ENCODE measurements around the gene SRM. TPM values are rescaled to one million over a fixed set of nuclear protein-coding genes. Genes with fewer than 3 reads are reported as not detected.
A peak's percentile ranks its signal among the peaks of the same experiment; 100 is the strongest.
"Not testable (repeated sequence)": the region's sequence is repeated elsewhere in the genome, so short reads cannot be mapped to it uniquely, and the experiment has no call there.

SRM gene
- total RNA-seq, 1 donor from 2014 or later = 8.7 TPM

GRCh38 chr1:11019358-11019757 lies 40.5 kb downstream of the SRM start:
- not testable (repeated sequence) for DNase-seq (ENCODE audit: low read depth in 2 of 2)

GRCh38 chr1:11013160-11013531 lies 46.7 kb downstream of the SRM start:
- no peak for DNase-seq (ENCODE audit: low read depth in 2 of 2)

GRCh38 chr1:11012260-11013159 lies 47.3 kb downstream of the SRM start, which contains the start of gene TARDBP:
TSS of gene TARDBP (plus strand) at chr1:11012654. CDS start at chr1:11013728, 1,074 bp downstream.
- peak; percentile 90 to 94 for DNase-seq (ENCODE audit: low read depth in 2 of 2)

Other genes with a start within 250 kb of the SRM start
- gene TARDBP, start 47.4 kb downstream of the SRM start, total RNA-seq = 59.9 and 61.9 TPM in 2 replicates
- gene MASP2, start 12.8 kb downstream of the SRM start, total RNA-seq = not detected in 2 replicates
- gene EXOSC10, start 39.9 kb upstream of the SRM start, total RNA-seq = 32.0 and 35.9 TPM in 2 replicates
- not detected in 2 replicates for gene ANGPTL7, start 129.3 kb upstream of the SRM start, total RNA-seq
- 32.9 and 47.4 TPM in 2 replicates for gene MTOR, start 202.5 kb upstream of the SRM start, total RNA-seq
- 6.8 and 13.9 TPM in 2 replicates for gene UBIAD1, start 213.2 kb upstream of the SRM start, total RNA-seq

Data from lung microvascular endothelial cell (primary cell).